ENCODE results near the gene TRIM31.
A peak's percentile ranks its signal among the peaks of the same experiment; 100 is the strongest.

Gene TRIM31

DNA sequence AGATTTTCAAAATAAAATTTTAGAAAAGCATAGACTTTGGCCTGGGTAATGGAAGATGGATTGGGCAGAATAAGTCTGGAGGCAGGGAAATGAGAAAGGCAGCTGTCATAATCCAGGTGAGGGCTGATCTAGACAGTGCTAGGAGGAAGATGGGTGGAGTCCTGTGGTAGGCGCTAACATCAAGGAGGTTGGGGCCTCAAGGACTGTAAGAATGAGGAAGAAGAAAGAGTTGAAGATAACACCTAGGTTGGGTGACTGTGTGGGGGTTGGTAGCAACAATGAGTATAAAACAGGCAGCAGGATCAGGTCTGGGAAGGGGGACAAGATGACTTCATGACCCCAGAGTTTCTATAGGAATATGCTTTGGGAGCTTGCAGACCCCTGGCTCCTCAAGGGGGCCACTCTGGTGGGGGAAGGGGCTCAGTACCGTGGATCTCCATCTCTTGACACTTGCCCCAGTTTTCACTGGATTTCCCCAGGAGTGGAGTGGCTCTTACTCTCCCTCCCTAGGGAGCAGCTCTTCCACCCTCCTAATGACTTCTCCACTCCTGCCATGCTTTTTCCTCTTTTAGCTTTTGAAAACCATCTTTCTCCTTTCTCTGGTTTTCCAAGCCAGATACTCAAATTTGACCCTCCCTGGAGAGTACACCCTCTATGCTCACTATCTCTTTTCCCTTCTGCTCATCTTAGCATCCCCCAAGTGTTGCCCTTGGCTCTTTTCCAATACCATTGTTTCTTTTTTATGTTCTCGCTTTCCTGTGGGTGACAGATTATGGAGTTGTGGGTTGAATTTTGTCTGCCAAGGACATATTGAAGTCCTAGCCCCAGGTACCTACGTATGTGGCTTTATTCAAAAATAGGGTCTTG lies 14.8 kb downstream of the TRIM31 start:
- no peaks in the 10 kb centered on the region for H3K36me3 ChIP-seq (ENCODE audit: control insufficient read depth, insufficient read depth, low read length)
- WGBS (ENCODE audit: insufficient coverage, insufficient read length): no CpG with 5 or more reads among the region's 4 CpGs
- H3K27ac ChIP-seq (ENCODE audit: low read length): no peak overlapping the region
- H3K27me3 ChIP-seq (ENCODE audit: control insufficient read depth, insufficient read depth, low read length): peaks cover 37% of the 10 kb centered on the region
- H3K9me3 ChIP-seq (ENCODE audit: control insufficient read depth, insufficient read depth, low read length): no peaks in the 10 kb centered on the region
- no peak for DNase-seq (ENCODE audit: low read depth, low spot score)
- no peak overlapping the region for H3K4me3 ChIP-seq (ENCODE audit: low read length)
- H3K4me1 ChIP-seq (ENCODE audit: control insufficient read depth, insufficient read depth, low read length): peaks cover 6% of the 10 kb centered on the region

DNA sequence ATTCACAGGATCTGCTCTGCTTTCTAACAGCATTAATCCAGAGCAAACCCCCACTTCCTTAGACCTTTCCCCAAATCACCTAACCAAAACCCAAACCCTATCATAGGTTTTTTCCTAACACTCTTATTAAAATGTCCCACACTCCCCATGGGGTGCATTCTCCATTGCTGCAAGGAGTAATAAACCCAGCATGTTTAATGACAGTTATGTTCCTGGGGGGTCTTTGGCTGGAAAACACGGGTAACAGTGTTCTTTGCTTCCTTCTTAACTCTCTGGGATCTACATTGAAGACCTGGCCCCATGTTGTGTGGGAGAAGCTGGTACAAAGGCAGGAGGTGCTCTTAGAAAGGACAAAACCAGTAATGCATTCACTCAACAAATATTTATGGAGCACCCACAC lies 16.1 kb downstream of the TRIM31 start:
- H3K9me3 ChIP-seq (ENCODE audit: control insufficient read depth, insufficient read depth, low read length): no peaks in the 10 kb centered on the region
- H3K36me3 ChIP-seq (ENCODE audit: control insufficient read depth, insufficient read depth, low read length): no peaks in the 10 kb centered on the region
- H3K27ac ChIP-seq (ENCODE audit: low read length): no peak overlapping the region
- no peak for DNase-seq (ENCODE audit: low read depth, low spot score)
- H3K4me1 ChIP-seq (ENCODE audit: control insufficient read depth, insufficient read depth, low read length): peaks cover 6% of the 10 kb centered on the region
- peaks cover 30% of the 10 kb centered on the region for H3K27me3 ChIP-seq (ENCODE audit: control insufficient read depth, insufficient read depth, low read length)
- no peak overlapping the region for H3K4me3 ChIP-seq (ENCODE audit: low read length)
- no CpG with 5 or more reads among the region's 1 CpG for WGBS (ENCODE audit: insufficient coverage, insufficient read length)

DNA sequence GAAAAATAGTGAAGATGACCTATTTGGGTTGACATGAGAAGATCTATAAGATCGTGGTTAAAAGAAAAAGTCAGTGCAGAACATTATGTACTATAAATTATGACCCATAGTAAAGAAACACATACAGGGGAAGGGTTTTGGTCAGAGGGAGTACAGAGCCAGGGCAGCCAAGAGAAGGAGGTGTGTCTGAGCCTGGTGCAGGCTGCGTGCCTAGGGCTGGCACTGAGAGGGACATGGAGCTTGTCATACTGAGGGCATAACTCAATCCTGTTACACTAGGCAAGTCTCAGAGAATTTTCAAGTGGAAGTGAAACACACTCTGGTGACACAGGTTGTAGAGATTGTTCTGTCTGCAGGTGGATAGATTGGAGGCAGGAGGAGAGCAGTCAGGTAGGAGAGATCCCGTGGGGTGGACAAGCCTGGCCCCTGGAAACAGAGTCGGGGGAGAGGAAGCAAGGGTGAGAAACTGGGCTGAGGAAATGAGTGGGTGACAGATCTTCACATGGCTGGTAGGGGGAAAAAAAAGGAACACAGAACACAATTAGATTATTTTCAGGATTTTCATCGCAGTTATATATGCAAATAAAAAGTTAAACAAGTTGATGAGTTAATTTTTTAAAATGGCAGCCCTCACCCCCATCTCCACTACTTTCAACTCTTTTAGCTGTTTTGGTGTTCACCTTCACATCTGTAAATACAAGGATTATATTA lies 18.8 kb downstream of the TRIM31 start:
- H3K27me3 ChIP-seq (ENCODE audit: control insufficient read depth, insufficient read depth, low read length): peaks cover 7% of the 10 kb centered on the region; the same call in 1 of the 2 replicates
- H3K4me1 ChIP-seq (ENCODE audit: control insufficient read depth, insufficient read depth, low read length): no peaks in the 10 kb centered on the region
- no CpG with 5 or more reads among the region's 5 CpGs for WGBS (ENCODE audit: insufficient coverage, insufficient read length)

DNA sequence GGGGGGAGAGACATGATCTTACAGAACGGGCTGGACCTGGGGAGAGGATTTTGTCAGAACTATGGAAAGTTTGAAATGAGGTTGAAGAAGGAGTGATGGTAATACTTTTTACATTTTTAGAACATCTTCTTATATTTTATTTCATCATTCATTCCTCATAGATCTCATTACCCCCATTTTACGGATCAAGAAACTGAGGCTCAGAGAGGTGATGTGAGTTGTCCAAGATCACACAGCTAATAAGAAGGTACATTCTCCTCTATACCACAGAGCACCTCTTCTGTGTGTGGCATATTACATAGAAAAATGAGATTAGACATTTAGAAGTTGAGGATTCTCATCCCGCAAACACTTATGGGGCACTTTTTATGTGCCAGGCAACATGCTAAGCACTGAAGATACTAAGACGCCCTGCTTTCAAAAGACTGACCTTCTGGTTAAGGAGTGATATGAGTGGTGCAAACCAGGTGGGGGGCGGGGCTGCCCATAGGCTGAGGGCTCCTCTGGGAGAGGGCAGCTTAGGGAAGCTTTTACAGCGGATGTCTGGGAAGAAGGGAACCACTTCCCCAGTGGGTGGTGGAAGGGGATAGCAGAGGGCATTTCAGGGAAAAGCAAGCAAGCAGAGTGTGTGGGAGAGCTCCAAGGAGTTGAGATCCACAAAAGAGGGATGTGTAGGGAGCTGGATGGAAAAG lies 19.9 kb downstream of the TRIM31 start:
- Histone ChIP-seq H3K4me1 (ENCODE audit: control insufficient read depth, insufficient read depth, low read length) (no peaks in the 10 kb centered on the region), H3K27me3 (ENCODE audit: control insufficient read depth, insufficient read depth, low read length) (peaks cover 2% of the 10 kb centered on the region; the same call in 1 of the 2 replicates), H3K36me3 (ENCODE audit: control insufficient read depth, insufficient read depth, low read length) (no peaks in the 10 kb centered on the region), H3K4me3 (ENCODE audit: low read length) (no peak overlapping the region), H3K27ac (ENCODE audit: low read length) (no peak overlapping the region), H3K9me3 (ENCODE audit: control insufficient read depth, insufficient read depth, low read length) (no peaks in the 10 kb centered on the region)
- DNase-seq (ENCODE audit: low read depth, low spot score): no peak
- WGBS (ENCODE audit: insufficient coverage, insufficient read length): no CpG with 5 or more reads among the region's 6 CpGs

More for the DNA sequence above, 18.8 kb downstream of the TRIM31 start:
- Histone ChIP-seq H3K27ac (ENCODE audit: low read length) (no peak overlapping the region), H3K36me3 (ENCODE audit: control insufficient read depth, insufficient read depth, low read length) (no peaks in the 10 kb centered on the region), H3K4me3 (ENCODE audit: low read length) (no peak overlapping the region), H3K9me3 (ENCODE audit: control insufficient read depth, insufficient read depth, low read length) (no peaks in the 10 kb centered on the region)
- no peak for DNase-seq (ENCODE audit: low read depth, low spot score)

DNA sequence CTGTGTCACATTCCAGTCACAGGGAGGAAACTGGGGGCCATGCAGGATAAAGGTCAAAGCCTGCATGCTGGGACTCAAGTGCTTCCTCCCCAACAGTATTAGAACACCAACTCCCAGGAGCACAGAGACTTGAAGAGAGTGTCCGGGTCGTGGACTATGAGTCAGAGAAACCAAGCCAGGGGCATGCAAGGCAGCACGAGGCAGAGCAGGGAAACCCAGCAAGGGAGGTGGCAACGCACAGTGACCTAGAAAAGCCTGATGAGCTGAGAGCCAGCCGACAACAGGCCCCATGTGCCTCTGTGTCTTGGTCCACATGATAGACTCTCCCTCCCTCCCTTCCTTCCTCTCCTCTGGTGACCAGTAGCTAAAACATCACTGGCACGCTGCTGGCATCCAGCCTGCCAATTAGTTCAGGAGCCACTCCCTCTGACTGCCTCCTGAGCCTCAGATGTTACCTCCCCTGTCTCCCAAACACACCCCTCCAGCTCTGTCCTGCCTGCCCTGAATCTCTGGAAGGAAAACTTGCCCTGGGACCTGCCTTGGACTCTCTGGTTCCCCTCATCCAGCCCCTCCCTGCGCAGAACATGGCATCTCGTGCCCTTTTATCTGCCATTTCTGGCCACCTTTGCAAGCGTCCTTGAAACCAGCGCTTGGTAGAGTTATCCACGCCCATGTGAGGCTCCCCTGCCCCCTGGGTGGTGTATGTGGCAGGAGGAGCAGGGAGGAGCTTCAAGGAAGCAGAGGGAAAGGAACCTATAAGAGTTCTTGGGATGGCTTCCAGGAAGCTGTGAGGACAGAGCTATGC lies 21.1 kb downstream of the TRIM31 start:
- no CpG with 5 or more reads among the region's 11 CpGs for WGBS (ENCODE audit: insufficient coverage, insufficient read length)
- H3K4me3 ChIP-seq (ENCODE audit: low read length): no peak overlapping the region
- no peaks in the 10 kb centered on the region for H3K4me1 ChIP-seq (ENCODE audit: control insufficient read depth, insufficient read depth, low read length)
- no peaks in the 10 kb centered on the region for H3K36me3 ChIP-seq (ENCODE audit: control insufficient read depth, insufficient read depth, low read length)
- H3K9me3 ChIP-seq (ENCODE audit: control insufficient read depth, insufficient read depth, low read length): no peaks in the 10 kb centered on the region
- H3K27me3 ChIP-seq (ENCODE audit: control insufficient read depth, insufficient read depth, low read length): no peaks in the 10 kb centered on the region
- no peak for DNase-seq (ENCODE audit: low read depth, low spot score)
- no peak overlapping the region for H3K27ac ChIP-seq (ENCODE audit: low read length)

DNA sequence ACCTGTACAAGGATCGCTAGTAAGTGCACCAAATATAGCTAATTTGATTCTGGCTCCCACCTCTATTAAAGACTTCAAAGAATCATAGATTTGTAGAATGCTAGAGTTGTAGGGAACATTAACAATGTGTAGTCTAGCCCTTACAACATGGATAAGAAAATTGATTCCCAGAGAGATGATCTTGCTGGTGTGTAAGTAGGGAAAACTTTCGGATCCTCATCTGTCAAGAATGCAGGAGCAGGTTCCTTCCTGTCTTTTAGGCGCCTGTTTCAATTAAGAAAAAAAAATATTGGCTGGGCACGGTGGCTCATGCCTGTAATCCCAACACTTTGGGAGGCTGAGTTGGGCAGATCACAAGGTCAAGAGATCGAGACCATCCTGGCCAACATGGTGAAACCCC lies 25.0 kb downstream of the TRIM31 start:
- Histone ChIP-seq H3K36me3 (ENCODE audit: control insufficient read depth, insufficient read depth, low read length) (no peaks in the 10 kb centered on the region), H3K27me3 (ENCODE audit: control insufficient read depth, insufficient read depth, low read length) (no peaks in the 10 kb centered on the region), H3K4me1 (ENCODE audit: control insufficient read depth, insufficient read depth, low read length) (no peaks in the 10 kb centered on the region), H3K27ac (ENCODE audit: low read length) (no peak overlapping the region), H3K9me3 (ENCODE audit: control insufficient read depth, insufficient read depth, low read length) (no peaks in the 10 kb centered on the region), H3K4me3 (ENCODE audit: low read length) (no peak overlapping the region)
- DNase-seq (ENCODE audit: low read depth, low spot score): no peak
- WGBS (ENCODE audit: insufficient coverage, insufficient read length): no CpG with 5 or more reads among the region's 5 CpGs

DNA sequence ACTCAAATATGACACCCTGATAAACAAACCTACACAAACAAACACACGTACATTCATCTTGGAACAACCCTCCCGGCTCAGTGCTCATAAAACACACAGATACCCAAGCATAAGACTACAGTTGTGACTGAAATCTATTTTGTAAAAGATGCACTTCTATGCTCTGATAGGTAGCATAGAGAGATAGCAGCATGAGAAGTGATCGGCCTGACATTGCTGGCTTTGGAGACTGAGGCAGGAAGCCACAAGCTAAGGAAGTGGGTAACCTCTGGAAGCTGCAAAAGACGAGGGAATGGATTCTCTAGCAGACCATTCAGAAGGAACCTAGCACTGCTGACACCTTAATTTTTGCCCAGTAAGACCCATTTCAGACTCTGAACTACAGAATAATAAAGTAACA lies 35.7 kb downstream of the TRIM31 start:
- WGBS (ENCODE audit: insufficient coverage, insufficient read length): no CpG with 5 or more reads among the region's 4 CpGs
- peaks cover 36% of the 10 kb centered on the region for H3K27me3 ChIP-seq (ENCODE audit: control insufficient read depth, insufficient read depth, low read length)
- H3K9me3 ChIP-seq (ENCODE audit: control insufficient read depth, insufficient read depth, low read length): no peaks in the 10 kb centered on the region
- no peak overlapping the region for H3K27ac ChIP-seq (ENCODE audit: low read length)
- no peak overlapping the region for H3K4me3 ChIP-seq (ENCODE audit: low read length)
- DNase-seq (ENCODE audit: low read depth, low spot score): no peak
- H3K36me3 ChIP-seq (ENCODE audit: control insufficient read depth, insufficient read depth, low read length): no peaks in the 10 kb centered on the region
- 0 out of 2 replicates have a peak, but pooled peaks cover 2% of the 10 kb centered on the region for H3K4me1 ChIP-seq (ENCODE audit: control insufficient read depth, insufficient read depth, low read length)

DNA sequence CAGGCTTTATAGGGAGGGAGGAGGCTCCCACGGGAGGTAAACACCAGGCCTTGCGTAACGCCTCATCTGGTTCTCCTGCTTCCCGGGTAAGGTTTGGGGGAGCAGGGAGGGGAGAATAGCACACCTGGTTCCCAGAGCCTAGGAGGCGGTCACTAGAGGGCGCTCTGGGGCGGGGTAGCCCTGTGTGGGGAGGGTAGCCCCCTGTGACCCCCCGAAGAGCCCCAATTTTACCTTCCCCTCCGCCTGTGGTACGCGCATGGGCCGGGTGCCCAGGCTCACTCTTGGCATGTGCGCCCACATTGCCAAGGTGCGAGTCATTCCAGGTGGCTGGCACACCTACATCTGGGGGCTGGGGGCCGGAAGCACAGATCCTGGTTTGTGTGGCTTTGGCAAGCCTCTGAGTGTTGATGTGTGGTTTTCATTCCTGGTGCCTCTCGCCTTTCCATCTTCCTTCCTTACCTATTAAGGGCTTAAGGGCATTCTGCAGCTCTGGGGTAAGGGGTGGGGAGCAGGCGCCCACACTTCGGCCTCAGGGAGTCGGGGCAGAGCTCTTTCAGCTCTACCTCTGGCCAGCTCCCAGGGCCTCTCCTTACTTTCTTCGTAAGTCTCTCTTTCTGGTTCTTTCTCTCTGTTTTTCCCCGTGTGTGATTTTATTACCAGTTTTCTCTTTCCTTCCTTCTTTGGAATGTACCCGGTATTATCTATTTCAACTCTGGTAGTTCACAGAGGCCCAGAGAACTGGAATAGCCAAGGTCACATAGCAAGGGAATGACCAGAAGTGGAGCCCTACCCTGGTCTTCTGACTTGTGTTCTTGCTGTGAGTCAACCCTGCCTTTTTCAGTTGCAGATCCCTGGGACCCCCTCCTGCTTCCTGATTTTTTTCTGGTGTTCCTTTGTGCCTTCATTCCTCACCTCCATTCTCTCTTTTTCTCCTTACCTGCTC lies 36.8 kb downstream of the TRIM31 start:
- Histone ChIP-seq H3K4me1 (ENCODE audit: control insufficient read depth, insufficient read depth, low read length) (0 out of 2 replicates have a peak, but pooled peaks cover 2% of the 10 kb centered on the region), H3K27me3 (ENCODE audit: control insufficient read depth, insufficient read depth, low read length) (peaks cover 46% of the 10 kb centered on the region), H3K36me3 (ENCODE audit: control insufficient read depth, insufficient read depth, low read length) (no peaks in the 10 kb centered on the region), H3K9me3 (ENCODE audit: control insufficient read depth, insufficient read depth, low read length) (no peaks in the 10 kb centered on the region), H3K4me3 (ENCODE audit: low read length) (peak overlapping the region; percentile 38; the same call in 1 of the 2 replicates), H3K27ac (ENCODE audit: low read length) (no peak overlapping the region)
- no CpG with 5 or more reads among the region's 22 CpGs for WGBS (ENCODE audit: insufficient coverage, insufficient read length)
- DNase-seq (ENCODE audit: low read depth, low spot score): no peak

DNA sequence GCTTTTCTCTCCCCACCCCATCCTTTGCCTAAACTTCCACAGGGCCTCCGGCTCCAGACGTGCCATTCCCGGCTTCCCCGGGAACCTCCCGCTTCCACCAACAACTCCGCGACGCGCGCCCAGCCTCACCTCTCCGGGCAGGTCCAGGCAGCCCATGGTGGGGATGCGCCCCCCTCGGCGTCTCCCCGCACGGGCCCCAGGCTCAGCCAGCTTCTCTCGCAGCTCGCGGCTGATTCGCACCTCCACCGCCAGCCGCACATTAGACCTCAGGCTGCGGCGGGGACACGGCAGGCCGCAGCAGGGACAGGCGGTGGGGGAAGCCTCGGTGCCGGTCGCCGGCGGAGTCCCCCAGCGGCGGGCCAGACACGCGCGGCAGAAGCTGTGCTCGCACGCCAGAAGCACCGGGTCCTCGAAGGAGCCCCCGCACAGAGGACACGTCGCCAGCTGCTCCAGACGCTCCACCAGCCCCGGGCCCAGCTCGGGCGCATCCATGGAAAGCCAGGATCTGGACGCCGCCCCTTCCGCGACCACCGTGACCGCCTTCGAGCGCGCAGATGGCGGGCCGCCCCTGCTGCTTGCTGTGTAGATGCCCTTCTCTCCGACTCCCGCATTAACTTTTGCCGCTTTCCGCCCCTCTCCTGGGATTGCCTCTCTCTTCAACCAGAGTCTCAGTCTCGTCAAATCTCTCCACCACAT lies 37.6 kb downstream of the TRIM31 start, which contains the start of gene RNF39:
TSS of gene RNF39 (minus strand) at position 676 of the 696 bp plus-strand sequence. CDS start at position 492, 184 bp downstream.
- Histone ChIP-seq H3K27ac (ENCODE audit: low read length) (no peak within 1 kb of the TSS), H3K27me3 (ENCODE audit: control insufficient read depth, insufficient read depth, low read length) (peaks cover 51% of the 10 kb centered on the region), H3K4me1 (ENCODE audit: control insufficient read depth, insufficient read depth, low read length) (0 out of 2 replicates have a peak, but pooled peaks cover 2% of the 10 kb centered on the region), H3K4me3 (ENCODE audit: low read length) (peak within 1 kb of the TSS; percentile 38; the same call in 1 of the 2 replicates), H3K36me3 (ENCODE audit: control insufficient read depth, insufficient read depth, low read length) (no peaks in the 10 kb centered on the region), H3K9me3 (ENCODE audit: control insufficient read depth, insufficient read depth, low read length) (no peaks in the 10 kb centered on the region)
- DNase-seq (ENCODE audit: low read depth, low spot score): no peak
- WGBS (ENCODE audit: insufficient coverage, insufficient read length): no CpG with 5 or more reads among the region's 64 CpGs

All from iPS DF 6.9 (cell line).